ENCODE data around the gene LCN15. TPM values are rescaled to one million over a fixed set of nuclear protein-coding genes. Genes with fewer than 3 reads are reported as not detected.
A peak's percentile ranks its signal among the peaks of the same experiment; 100 is the strongest.

Gene LCN15
- total and polyA plus RNA-seq, 10 of the 15 experiments (the other 5 are each of a cell fraction or from before 2014, with no cell fraction given), result 0.37 to 0.50 TPM; not detected in 8

- Histone ChIP-seq H3K9ac (ENCODE audit: control insufficient read depth, insufficient read depth, low read length) (no peak overlapping the region), H3K4me1 (ENCODE audit: control insufficient read depth, insufficient read depth, low read length) (peaks cover 12% of the 10 kb centered on the region; the same call in 1 of the 2 replicates), H3K27me3 (replicated peaks in 1 of 2; ENCODE audit: control insufficient read depth in 2 of 2, insufficient read depth in 2 of 2, low read length in 1 of 2) (no peaks in the 10 kb centered on the region), H2AFZ (ENCODE audit: control insufficient read depth, low read depth, low read length) (no peak overlapping the region), H3K4me3 (peak overlapping the region; percentile 40; the same call in 1 of the 2 replicates), H3K4me2 (ENCODE audit: control insufficient read depth, insufficient read depth) (peak overlapping the region; percentile 91), H3K9me3 (replicated peaks; ENCODE audit: control insufficient read depth, insufficient read depth, low read length) (no peaks in the 10 kb centered on the region), H3K36me3 (ENCODE audit: control insufficient read depth in 2 of 2, insufficient read depth in 2 of 2, low read length in 1 of 2) (no peaks in the 10 kb centered on the region), H4K20me1 (ENCODE audit: control insufficient read depth, insufficient read depth) (no peaks in the 10 kb centered on the region), H3K79me2 (ENCODE audit: control insufficient read depth, insufficient read depth, low read length) (no peaks in the 10 kb centered on the region), H3K27ac (ENCODE audit: control insufficient read depth, insufficient read depth) (no peak overlapping the region)
- BruUV-seq (replicated peaks), result no TSS peak
- WGBS (ENCODE audit: insufficient coverage, insufficient replicate concordance, low lambda C conversion rate, missing lambda C conversion rate), result 43% methylated on average over 35 of the region's 35 CpGs
- in situ Hi-C loops (cut with MboI), result loop anchor here (5.0 kb wide), 1 partner anchor 238 kb away; no protein-coding TSS in a partner anchor
- no peak for ATAC-seq
- ChIA-PET POLR2A (no interaction called here), RAD21 (ENCODE audit: unreplicated experiment) (interaction anchor here (1.0 to 1.5 kb wide), 2 partner anchors 11 to 148 kb away, joined by 3 to 6 read pairs; no protein-coding TSS in a partner anchor), SMC1A (ENCODE audit: uncharacterized antibody, unreplicated experiment) (no interaction called here), CTCF (interaction anchor here (0.7 to 1.2 kb wide), 3 partner anchors 10 to 230 kb away, joined by 3 to 4 read pairs (median 3); no protein-coding TSS in a partner anchor)
- TF ChIP-seq MTA3 (IDR thresholded peaks at IDR 0.05; ENCODE audit: borderline replicate concordance, low read length) (no peak), HDAC2 (IDR thresholded peaks at IDR 0.05) (no peak), NBN (IDR thresholded peaks at IDR 0.05) (no peak), JUND (IDR thresholded peaks at IDR 0.05; ENCODE audit: low read depth, low read length) (no peak), ZNF592 (IDR thresholded peaks at IDR 0.05) (no peak), CBFB (IDR thresholded peaks at IDR 0.05; ENCODE audit: low read depth) (no peak), JUNB (IDR thresholded peaks at IDR 0.05) (no peak), BACH1 (IDR thresholded peaks at IDR 0.05; ENCODE audit: borderline replicate concordance) (no peak), HDAC6 (IDR thresholded peaks at IDR 0.05; ENCODE audit: unreplicated experiment) (no peak), RCOR1 (conservative IDR thresholded peaks at IDR 0.05; ENCODE audit: low read depth, low read length) (no peak), ZNF622 (IDR thresholded peaks at IDR 0.05) (no peak), MAX (IDR thresholded peaks at IDR 0.05; ENCODE audit: low read depth, low read length) (no peak), RBBP5 (conservative IDR thresholded peaks at IDR 0.05) (no peak), PML (IDR thresholded peaks at IDR 0.05; ENCODE audit: low read length) (no peak), USF1 (IDR thresholded peaks at IDR 0.05; ENCODE audit: borderline replicate concordance, extremely low read length, insufficient read depth, low read depth, low read length) (no peak), CEBPB (IDR thresholded peaks at IDR 0.05; ENCODE audit: borderline replicate concordance in 1 of 2, low read depth in 2 of 2, low read length in 2 of 2) (no peak), IRF3 (IDR thresholded peaks at IDR 0.05) (no peak), MXI1 (IDR thresholded peaks at IDR 0.05; ENCODE audit: low read depth, low read length) (no peak)
- intact Hi-C loops (cut with micrococcal nuclease; ENCODE audit: unreplicated experiment), result loop anchor here (10.0 kb wide), 1 partner anchor 146 kb away; the partner anchor contains the start of genes C8G and FBXW5
- no peak for FAIRE-seq
- no peak for DNase-seq (ENCODE audit: low read depth, low spot score)
These were observed 34.9 kb upstream of the LCN15 start for GRCh38 chr9:136799079-136799853.
